Body of pancreas (tissue), 4 donors: ENCODE measurements around the gene XRN1. TPM values are rescaled to one million over a fixed set of nuclear protein-coding genes. Genes with fewer than 3 reads are reported as not detected.

Source experiments
- ATAC-seq: fragments of 150-250 bp; one replicate; pipeline ENCODE4 v1.9.1; 2016
- DNase-seq, 4 donors: peaks; one replicate each; pipeline ENCODE4 v3.0.0-alpha.2; 2019
- H3K27ac ChIP-seq, 4 donors: fragments of 200-600 bp; sonication (generic); 1 replicate in 3 of 4; 2 replicates in 1 of 4; pipeline versions ENCODE4 v1.5.1 to v1.6.1; 2016 to 2019; ENCODE audit warnings: mild to moderate bottlenecking in 1 of 4, mixed read lengths in 1 of 4, moderate library complexity in 1 of 4
- H3K27me3 ChIP-seq, 2 donors: fragments of 200-600 bp; sonication (generic); one replicate each; pipeline ENCODE4 v1.6.0; 2016; ENCODE audit warnings: mild to moderate bottlenecking in 1 of 2
- H3K36me3 ChIP-seq, 2 donors: fragments of 200-600 bp; sonication (generic); replicated peaks in 1 of 2; 2 replicates each; pipeline ENCODE4 v1.5.1; 2016; ENCODE audit warnings: low read depth in 2 of 2; ENCODE audit not compliant: insufficient read depth in 1 of 2
- H3K4me1 ChIP-seq: fragments of 200-600 bp; sonication (generic); one replicate; pipeline ENCODE4 v1.6.0; 2016
- H3K4me3 ChIP-seq, 2 donors: fragments of 200-600 bp; sonication (generic); 1 replicate in 1 of 2; 2 replicates in 1 of 2; pipeline ENCODE4 v1.5.1; 2016 to 2019
- H3K9me3 ChIP-seq, 3 donors: fragments of 200-600 bp; sonication (generic); 1 replicate in 2 of 3; 2 replicates in 1 of 3; pipeline ENCODE4 v1.5.1; 2016
- CTCF ChIP-seq, 7 experiments: fragments of 450-650 bp in 4 of 7; fragments of 200-600 bp in 3 of 7; sonication (generic) in 3 of 7; IDR thresholded peaks; one replicate each; pipeline ENCODE4 v1.5.1; 2016 to 2019; ENCODE audit warnings: antibody characterized with exemption in 7 of 7
- POLR2A ChIP-seq, 3 donors: fragments of 450-650 bp; IDR thresholded peaks; one replicate each; pipeline ENCODE4 v1.6.1; 2016; ENCODE audit warnings: antibody characterized with exemption in 3 of 3, mild to moderate bottlenecking in 2 of 3
- WGBS, 2 donors: methylation state at CpG; one replicate each; pipeline ENCODE4 v1.1.5; 2017; 5-methylcytosine and 5-hydroxymethylcytosine counted together
- intact Hi-C: fragments of 100-400 bp; cut with DNase I; formaldehyde crosslinking; loops from one replicate; pipeline ENCODE4 v1.15.1; 2023
- total RNA-seq, 2 donors: library from RNA; depleted of rRNA; stranded (reverse); fragments of >200 nt; gene quantifications; one replicate each; pipeline ENCODE4 v1.1.0, GENCODE V29; 2016

The XRN1 gene
- total RNA-seq, 2 donors from 2014 or later, result 20.5 to 37.2 TPM

GRCh38 chr3:142274908-142275307 lies 172.9 kb downstream of the XRN1 start:
- intact Hi-C loops, result loop anchor here (10.0 kb wide), 1 partner anchor 310 kb away; no protein-coding TSS in a partner anchor
- no peak for DNase-seq

GRCh38 chr3:142273501-142273900 lies 174.3 kb downstream of the XRN1 start:
- TF ChIP-seq POLR2A (IDR thresholded peaks at IDR 0.05), result no peak
- no peak for TF ChIP-seq CTCF (IDR thresholded peaks at IDR 0.05)
- no peak for DNase-seq

More at GRCh38 chr3:142274908-142275307, 172.9 kb downstream of the XRN1 start:
- Histone ChIP-seq H3K27ac (no peak overlapping the region), H3K27me3 (no peaks in the 10 kb centered on the region), H3K36me3 (no peaks in the 10 kb centered on the region), H3K9me3 (no peaks in the 10 kb centered on the region), H3K4me1 (no peaks in the 10 kb centered on the region), H3K4me3 (no peak overlapping the region)
- ATAC-seq, result no peak
- TF ChIP-seq CTCF (IDR thresholded peaks at IDR 0.05) (no peak), POLR2A (IDR thresholded peaks at IDR 0.05) (no peak)
- 95 to 96% methylated on average over 1 of the region's 1 CpG for WGBS, 2 donors

GRCh38 chr3:142272200-142272891 lies 175.5 kb downstream of the XRN1 start:
- Histone ChIP-seq H3K27ac (no peak overlapping the region), H3K9me3 (no peaks in the 10 kb centered on the region), H3K36me3 (no peaks in the 10 kb centered on the region), H3K4me1 (no peaks in the 10 kb centered on the region), H3K27me3 (no peaks in the 10 kb centered on the region), H3K4me3 (no peak overlapping the region)
- no peak for TF ChIP-seq CTCF (IDR thresholded peaks at IDR 0.05)
- no peak for TF ChIP-seq POLR2A (IDR thresholded peaks at IDR 0.05)
- DNase-seq (no peak), ATAC-seq (no peak)
- WGBS, 2 donors, result 79 to 82% methylated on average over 8 of the region's 8 CpGs
- intact Hi-C loops, result loop anchor here (10.0 kb wide), 1 partner anchor 308 kb away; no protein-coding TSS in a partner anchor

More at GRCh38 chr3:142273501-142273900, 174.3 kb downstream of the XRN1 start:
- intact Hi-C loops, result loop anchor here (10.0 kb wide), 1 partner anchor 309 kb away; no protein-coding TSS in a partner anchor
- H3K27me3 ChIP-seq, result no peaks in the 10 kb centered on the region
- H3K27ac ChIP-seq, result no peak overlapping the region
- H3K36me3 ChIP-seq, result no peaks in the 10 kb centered on the region
- H3K9me3 ChIP-seq, result no peaks in the 10 kb centered on the region
- H3K4me3 ChIP-seq, result no peak overlapping the region
- no peaks in the 10 kb centered on the region for H3K4me1 ChIP-seq
- no peak for ATAC-seq

- H3K27ac ChIP-seq, result no peak overlapping the region
- intact Hi-C loops, result loop anchor here (10.0 kb wide), 1 partner anchor 306 kb away; no protein-coding TSS in a partner anchor
- H3K9me3 ChIP-seq, result no peaks in the 10 kb centered on the region
- no peaks in the 10 kb centered on the region for H3K36me3 ChIP-seq
- no peaks in the 10 kb centered on the region for H3K4me1 ChIP-seq
- TF ChIP-seq POLR2A (IDR thresholded peaks at IDR 0.05), result no peak
- no peak for TF ChIP-seq CTCF (IDR thresholded peaks at IDR 0.05)
- no peak overlapping the region for H3K4me3 ChIP-seq
- WGBS, 2 donors, result 65 to 95% methylated on average over 3 of the region's 3 CpGs
- ATAC-seq (no peak), DNase-seq (no peak)
- H3K27me3 ChIP-seq, result no peaks in the 10 kb centered on the region
These were observed 177.4 kb downstream of the XRN1 start for GRCh38 chr3:142270407-142270806.

- intact Hi-C loops, result loop anchor here (10.0 kb wide), 1 partner anchor 305 kb away; no protein-coding TSS in a partner anchor
- DNase-seq, result no peak
- Histone ChIP-seq H3K4me3 (no peak overlapping the region), H3K27me3 (no peaks in the 10 kb centered on the region), H3K9me3 (no peaks in the 10 kb centered on the region), H3K4me1 (no peaks in the 10 kb centered on the region), H3K27ac (no peak overlapping the region), H3K36me3 (no peaks in the 10 kb centered on the region)
- 70 to 74% methylated on average over 1 of the region's 1 CpG for WGBS, 2 donors
- ATAC-seq, result no peak
- TF ChIP-seq POLR2A (IDR thresholded peaks at IDR 0.05) (no peak), CTCF (IDR thresholded peaks at IDR 0.05) (no peak)
These were observed 178.1 kb downstream of the XRN1 start for GRCh38 chr3:142269767-142270166.
